HepG2 (cell line): ENCODE data around the gene CNPPD1. TPM values are rescaled to one million over a fixed set of nuclear protein-coding genes. Genes with fewer than 3 reads are reported as not detected.

Experiments used
- CBX1 ChIP-seq: IDR thresholded peaks from one replicate; pipeline ENCODE4 v1.6.1; 2016; ENCODE audit warnings: antibody characterized with exemption, low read depth
- GATAD1 ChIP-seq: IDR thresholded peaks from 2 replicates; pipeline ENCODE4 v1.6.1; 2016; ENCODE audit warnings: missing genetic modification reagents, missing compliant biosample characterization
- IRX3 ChIP-seq: sonication (generic); formaldehyde crosslinking; IDR thresholded peaks from 2 replicates; pipeline ENCODE4 v1.8.1; 2023; ENCODE audit warnings: mild to moderate bottlenecking, low read depth, missing genetic modification reagents, borderline replicate concordance
- MBD4 ChIP-seq: IDR thresholded peaks from 2 replicates; pipeline ENCODE4 v1.6.1; 2012; ENCODE audit warnings: low read length, inconsistent platforms, borderline replicate concordance
- PRPF4 ChIP-seq: fragments of 200-400 bp; formaldehyde crosslinking; IDR thresholded peaks from 2 replicates; pipeline ENCODE4 v1.6.1; 2016; ENCODE audit warnings: low read length, low read depth; ENCODE audit not compliant: poor library complexity, severe bottlenecking
- PTBP1 ChIP-seq: fragments of 200-400 bp; formaldehyde crosslinking; IDR thresholded peaks from 2 replicates; pipeline ENCODE4 v1.6.1; 2018; ENCODE audit warnings: low read length, low read depth; ENCODE audit not compliant: poor library complexity, severe bottlenecking
- ZFP90 ChIP-seq: sonication (generic); formaldehyde crosslinking; IDR thresholded peaks from 2 replicates; pipeline ENCODE4 v1.8.0; 2022; ENCODE audit warnings: missing genetic modification reagents, mild to moderate bottlenecking, inconsistent platforms, borderline replicate concordance
- ZFX ChIP-seq: sonication (generic); formaldehyde crosslinking; IDR thresholded peaks from 2 replicates; pipeline ENCODE4 v1.4.0; 2020; ENCODE audit warnings: mild to moderate bottlenecking, low read depth, missing genetic modification reagents, moderate library complexity
- ZNF138 ChIP-seq: sonication (generic); formaldehyde crosslinking; IDR thresholded peaks from 2 replicates; pipeline ENCODE4 v1.5.0; 2020; ENCODE audit warnings: mild to moderate bottlenecking, low read depth, missing genetic modification reagents
- polyA plus RNA-seq, 8 experiments: library from polyadenylated mRNA; depleted of rRNA in 3 of 8; stranded (reverse) in 7 of 8; unstranded in 1 of 8; fragments of >200 nt; fragmentation: Illumina TruSeq in 4 of 8; extraction: Trizol in 4 of 8; gene quantifications; 2 replicates each; pipeline versions ENCODE4 v1.2.1 to v1.2.3, GENCODE V29; 2011 to 2016; ENCODE audit warnings: low read depth in 4 of 8, missing spikeins in 1 of 8, mixed read lengths in 1 of 8; ENCODE audit not compliant: insufficient read depth in 1 of 8
- total RNA-seq, 5 experiments: library from RNA; depleted of rRNA; stranded (reverse); fragments of >200 nt; fragmentation: Illumina TruSeq; extraction: Trizol; gene quantifications; 2 replicates each; pipeline ENCODE4 v1.2.3, GENCODE V29; 2016; ENCODE audit warnings: low read depth in 1 of 5
- TF ChIP-seq, protein P1 (sequence below): IDR thresholded peaks from 2 replicates; pipeline ENCODE4 v1.6.1; 2018; ENCODE audit warnings: missing genetic modification reagents
- TF ChIP-seq, protein P2 (sequence below): sonication (generic); formaldehyde crosslinking; IDR thresholded peaks from 2 replicates; pipeline ENCODE4 v1.4.0; 2020; ENCODE audit warnings: mild to moderate bottlenecking, missing genetic modification reagents
- TF ChIP-seq, protein P3 (sequence below): IDR thresholded peaks from 2 replicates; pipeline ENCODE4 v1.6.1; 2016; ENCODE audit warnings: mild to moderate bottlenecking
- TF ChIP-seq, protein P4 (sequence below): sonication (generic); formaldehyde crosslinking; IDR thresholded peaks from 2 replicates; pipeline ENCODE4 v1.5.0; 2020; ENCODE audit warnings: mild to moderate bottlenecking, missing genetic modification reagents

The CNPPD1 gene
- total and polyA plus RNA-seq, 2 of the 13 experiments (the other 11 are each of a cell fraction or from before 2014, with no cell fraction given) = 35.5 to 49.4 TPM

DNA sequence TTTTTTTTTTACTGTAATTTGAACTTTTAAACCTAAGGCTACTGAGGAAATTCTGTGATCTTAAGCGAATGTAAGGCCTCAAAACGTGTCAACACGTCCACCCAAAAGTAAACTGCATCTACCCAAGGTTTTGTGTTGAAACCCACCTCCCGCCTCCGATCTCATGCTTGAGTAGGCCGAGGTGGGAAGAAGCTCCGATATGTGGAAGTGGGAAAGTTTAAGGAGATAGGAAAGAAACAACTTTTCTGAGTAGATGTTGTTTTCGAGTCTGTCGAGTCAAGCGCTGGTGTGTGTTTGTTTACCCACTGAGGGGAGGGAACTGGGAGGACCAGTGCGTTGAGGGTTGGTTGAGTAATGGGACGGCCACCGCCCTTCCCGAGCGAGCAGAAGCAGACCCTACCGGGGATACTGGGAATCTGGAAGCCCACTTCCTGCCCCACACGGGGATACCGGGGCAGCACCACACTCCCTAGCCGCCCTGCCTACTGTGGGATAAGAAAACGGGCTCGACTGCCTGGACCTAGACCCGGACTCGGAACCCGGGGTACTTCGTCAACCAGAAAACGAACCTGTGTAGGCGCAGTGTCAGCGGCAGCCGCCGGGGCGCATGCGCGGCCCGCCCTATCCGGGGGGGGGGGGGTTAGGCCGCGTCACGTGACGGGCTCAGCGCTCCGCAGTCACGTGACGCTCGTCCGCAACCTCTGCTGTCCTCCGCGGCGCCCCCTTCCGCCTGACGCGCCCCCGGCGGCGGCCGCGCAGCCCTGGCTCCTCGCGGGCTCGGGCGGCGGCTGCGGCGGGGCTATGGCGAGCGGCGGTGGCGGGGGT is 1.0 kb upstream of the CNPPD1 start, which contains the start of gene RETREG2 (continued):
- no peak for TF ChIP-seq PRPF4
- no peak for TF ChIP-seq CBX1
- TF ChIP-seq PTBP1 = no peak
- no peak for TF ChIP-seq MBD4
- TF ChIP-seq, protein P1, sequence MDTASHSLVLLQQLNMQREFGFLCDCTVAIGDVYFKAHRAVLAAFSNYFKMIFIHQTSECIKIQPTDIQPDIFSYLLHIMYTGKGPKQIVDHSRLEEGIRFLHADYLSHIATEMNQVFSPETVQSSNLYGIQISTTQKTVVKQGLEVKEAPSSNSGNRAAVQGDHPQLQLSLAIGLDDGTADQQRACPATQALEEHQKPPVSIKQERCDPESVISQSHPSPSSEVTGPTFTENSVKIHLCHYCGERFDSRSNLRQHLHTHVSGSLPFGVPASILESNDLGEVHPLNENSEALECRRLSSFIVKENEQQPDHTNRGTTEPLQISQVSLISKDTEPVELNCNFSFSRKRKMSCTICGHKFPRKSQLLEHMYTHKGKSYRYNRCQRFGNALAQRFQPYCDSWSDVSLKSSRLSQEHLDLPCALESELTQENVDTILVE (CRISPR knock-in tag) = no peak; the same call in 1 of the 2 replicates
- TF ChIP-seq ZFP90 (CRISPR knock-in tag) = peak; percentile 91; the same call in 1 of the 2 replicates
- peak; percentile 90 for TF ChIP-seq GATAD1
- TF ChIP-seq, protein P2, sequence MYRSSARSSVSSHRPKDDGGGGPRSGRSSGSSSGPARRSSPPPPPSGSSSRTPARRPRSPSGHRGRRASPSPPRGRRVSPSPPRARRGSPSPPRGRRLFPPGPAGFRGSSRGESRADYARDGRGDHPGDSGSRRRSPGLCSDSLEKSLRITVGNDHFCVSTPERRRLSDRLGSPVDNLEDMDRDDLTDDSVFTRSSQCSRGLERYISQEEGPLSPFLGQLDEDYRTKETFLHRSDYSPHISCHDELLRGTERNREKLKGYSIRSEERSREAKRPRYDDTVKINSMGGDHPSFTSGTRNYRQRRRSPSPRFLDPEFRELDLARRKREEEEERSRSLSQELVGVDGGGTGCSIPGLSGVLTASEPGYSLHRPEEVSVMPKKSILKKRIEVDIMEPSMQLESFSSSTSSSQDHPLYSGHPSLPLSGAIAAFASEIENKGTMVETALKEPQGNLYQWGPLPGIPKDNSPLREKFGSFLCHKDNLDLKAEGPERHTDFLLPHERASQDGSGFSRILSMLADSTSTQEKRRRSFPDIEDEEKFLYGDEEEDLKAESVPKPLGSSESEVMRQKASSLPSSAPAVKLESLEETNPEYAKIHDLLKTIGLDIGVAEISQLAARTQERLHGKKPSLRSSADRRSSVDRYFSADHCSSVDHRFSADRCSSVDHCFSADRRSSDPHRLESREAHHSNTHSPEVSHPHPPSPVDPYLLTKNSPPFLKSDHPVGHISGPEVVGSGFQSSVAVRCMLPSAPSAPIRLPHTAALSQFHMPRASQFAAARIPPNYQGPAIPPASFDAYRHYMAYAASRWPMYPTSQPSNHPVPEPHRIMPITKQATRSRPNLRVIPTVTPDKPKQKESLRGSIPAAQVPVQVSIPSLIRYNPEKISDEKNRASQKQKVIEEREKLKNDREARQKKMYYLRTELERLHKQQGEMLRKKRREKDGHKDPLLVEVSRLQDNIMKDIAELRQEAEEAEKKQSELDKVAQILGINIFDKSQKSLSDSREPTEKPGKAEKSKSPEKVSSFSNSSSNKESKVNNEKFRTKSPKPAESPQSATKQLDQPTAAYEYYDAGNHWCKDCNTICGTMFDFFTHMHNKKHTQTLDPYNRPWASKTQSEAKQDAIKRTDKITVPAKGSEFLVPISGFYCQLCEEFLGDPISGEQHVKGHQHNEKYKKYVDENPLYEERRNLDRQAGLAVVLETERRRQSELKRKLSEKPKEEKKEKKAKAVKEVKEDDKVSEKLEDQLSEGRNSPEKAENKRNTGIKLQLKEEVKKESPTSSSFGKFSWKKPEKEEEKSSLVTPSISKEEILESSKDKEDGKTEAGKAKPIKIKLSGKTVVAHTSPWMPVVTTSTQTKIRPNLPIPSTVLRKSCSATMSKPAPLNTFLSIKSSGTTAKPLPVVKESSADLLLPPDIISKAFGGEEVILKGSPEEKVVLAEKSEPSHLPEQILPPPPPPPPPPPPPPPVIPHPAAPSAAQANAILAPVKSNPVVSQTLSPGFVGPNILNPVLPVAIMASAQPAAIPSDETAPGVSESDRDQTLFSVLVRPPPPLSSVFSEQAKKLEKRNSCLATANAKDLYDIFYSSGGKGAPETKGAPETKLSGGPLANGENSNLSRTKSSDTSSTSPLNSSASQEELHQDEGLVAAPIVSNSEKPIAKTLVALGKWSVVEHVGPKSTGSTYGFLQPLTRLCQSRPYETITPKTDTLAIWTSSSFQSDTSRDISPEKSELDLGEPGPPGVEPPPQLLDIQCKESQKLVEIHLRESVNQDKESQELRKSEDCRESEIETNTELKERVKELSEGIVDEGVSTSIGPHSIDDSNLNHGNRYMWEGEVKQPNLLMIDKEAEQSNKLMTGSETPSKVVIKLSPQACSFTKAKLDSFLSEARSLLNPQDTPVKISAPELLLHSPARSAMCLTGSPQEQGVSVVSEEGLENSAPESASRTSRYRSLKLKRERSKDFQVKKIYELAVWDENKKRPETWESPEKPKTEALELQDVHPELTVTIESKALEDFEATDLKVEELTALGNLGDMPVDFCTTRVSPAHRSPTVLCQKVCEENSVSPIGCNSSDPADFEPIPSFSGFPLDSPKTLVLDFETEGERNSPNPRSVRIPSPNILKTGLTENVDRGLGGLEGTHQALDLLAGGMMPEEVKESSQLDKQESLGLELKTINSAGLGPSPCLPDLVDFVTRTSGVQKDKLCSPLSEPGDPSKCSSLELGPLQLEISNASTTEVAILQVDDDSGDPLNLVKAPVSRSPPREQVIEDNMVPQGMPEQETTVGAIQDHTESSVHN (CRISPR knock-in tag) = peak; percentile 95
- peak; percentile 69 for TF ChIP-seq ZFX (CRISPR knock-in tag)
- TF ChIP-seq, protein P3, sequence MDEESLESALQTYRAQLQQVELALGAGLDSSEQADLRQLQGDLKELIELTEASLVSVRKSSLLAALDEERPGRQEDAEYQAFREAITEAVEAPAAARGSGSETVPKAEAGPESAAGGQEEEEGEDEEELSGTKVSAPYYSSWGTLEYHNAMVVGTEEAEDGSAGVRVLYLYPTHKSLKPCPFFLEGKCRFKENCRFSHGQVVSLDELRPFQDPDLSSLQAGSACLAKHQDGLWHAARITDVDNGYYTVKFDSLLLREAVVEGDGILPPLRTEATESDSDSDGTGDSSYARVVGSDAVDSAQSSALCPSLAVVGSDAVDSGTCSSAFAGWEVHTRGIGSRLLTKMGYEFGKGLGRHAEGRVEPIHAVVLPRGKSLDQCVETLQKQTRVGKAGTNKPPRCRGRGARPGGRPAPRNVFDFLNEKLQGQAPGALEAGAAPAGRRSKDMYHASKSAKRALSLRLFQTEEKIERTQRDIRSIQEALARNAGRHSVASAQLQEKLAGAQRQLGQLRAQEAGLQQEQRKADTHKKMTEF (CRISPR knock-in tag) = peak; percentile 59; the same call in 1 of the 2 replicates
- TF ChIP-seq, protein P4, sequence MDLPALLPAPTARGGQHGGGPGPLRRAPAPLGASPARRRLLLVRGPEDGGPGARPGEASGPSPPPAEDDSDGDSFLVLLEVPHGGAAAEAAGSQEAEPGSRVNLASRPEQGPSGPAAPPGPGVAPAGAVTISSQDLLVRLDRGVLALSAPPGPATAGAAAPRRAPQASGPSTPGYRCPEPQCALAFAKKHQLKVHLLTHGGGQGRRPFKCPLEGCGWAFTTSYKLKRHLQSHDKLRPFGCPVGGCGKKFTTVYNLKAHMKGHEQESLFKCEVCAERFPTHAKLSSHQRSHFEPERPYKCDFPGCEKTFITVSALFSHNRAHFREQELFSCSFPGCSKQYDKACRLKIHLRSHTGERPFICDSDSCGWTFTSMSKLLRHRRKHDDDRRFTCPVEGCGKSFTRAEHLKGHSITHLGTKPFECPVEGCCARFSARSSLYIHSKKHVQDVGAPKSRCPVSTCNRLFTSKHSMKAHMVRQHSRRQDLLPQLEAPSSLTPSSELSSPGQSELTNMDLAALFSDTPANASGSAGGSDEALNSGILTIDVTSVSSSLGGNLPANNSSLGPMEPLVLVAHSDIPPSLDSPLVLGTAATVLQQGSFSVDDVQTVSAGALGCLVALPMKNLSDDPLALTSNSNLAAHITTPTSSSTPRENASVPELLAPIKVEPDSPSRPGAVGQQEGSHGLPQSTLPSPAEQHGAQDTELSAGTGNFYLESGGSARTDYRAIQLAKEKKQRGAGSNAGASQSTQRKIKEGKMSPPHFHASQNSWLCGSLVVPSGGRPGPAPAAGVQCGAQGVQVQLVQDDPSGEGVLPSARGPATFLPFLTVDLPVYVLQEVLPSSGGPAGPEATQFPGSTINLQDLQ (CRISPR knock-in tag) = peak; percentile 41; the same call in 1 of the 2 replicates
- TF ChIP-seq ZNF138 (CRISPR knock-in tag) = peak; percentile 91; the same call in 1 of the 2 replicates
- no peak; the same call in 1 of the 2 replicates for TF ChIP-seq IRX3 (CRISPR knock-in tag)
